ENCODE measurements around the gene MRPL19. TPM values are rescaled to one million over a fixed set of nuclear protein-coding genes. Genes with fewer than 3 reads are reported as not detected.

MRPL19 gene
- total and polyA plus RNA-seq, 2 donors (not counting 3 experiments of a cell fraction or from before 2014, with no cell fraction given), result 13.0 to 52.3 TPM

- dilution Hi-C loops (cut with MboI; ENCODE audit: extremely low pct_ligation_motif_present, low sequenced_read_pairs), result loop anchor here (25.0 kb wide), 1 partner anchor 148 kb away; no protein-coding TSS in a partner anchor
- no TSS peak for BruUV-seq (replicated peaks)
- intact Hi-C loops (cut with micrococcal nuclease), result loop anchor here (1.0 kb wide), 4 partner anchors 18 to 145 kb away; partner anchors contain the start of gene EVA1A
- peaks cover 7 to 14% of the 10 kb centered on the region in 2 experiments for H3K27me3 ChIP-seq (ENCODE audit: control insufficient read depth in 2 of 2, insufficient read depth in 2 of 2, low read length in 2 of 2)
- H3K4me2 ChIP-seq (ENCODE audit: insufficient read depth, low read length), result no peak overlapping the region
- H4K20me1 ChIP-seq (replicated peaks; ENCODE audit: control insufficient read depth, extremely low read depth, insufficient read depth, low read length), result no peaks in the 10 kb centered on the region
- no peak for FAIRE-seq
- CTCF ChIA-PET, result interaction anchor here (0.7 to 3.6 kb wide), 11 partner anchors 9 to 546 kb away, joined by 3 to 228 read pairs (median 5); partner anchors contain the start of gene EVA1A
- no peaks in the 10 kb centered on the region for H3K9me3 ChIP-seq (replicated peaks; ENCODE audit: control insufficient read depth, insufficient read depth, low read length)
- H3K9me1 ChIP-seq (replicated peaks; ENCODE audit: control insufficient read depth, extremely low read depth, insufficient read depth, low read length), result no peaks in the 10 kb centered on the region
- H3K4me3 ChIP-seq (replicated peaks in 1 of 3; ENCODE audit: insufficient read depth in 1 of 3, low read depth in 1 of 3, low read length in 3 of 3), result no peak overlapping the region
- no peaks in the 10 kb centered on the region for H3K79me2 ChIP-seq (ENCODE audit: control insufficient read depth, insufficient read depth, low read length)
- POLR2A ChIA-PET, result no interaction called here
- H3K4me1 ChIP-seq (ENCODE audit: control insufficient read depth, extremely low read depth, insufficient read depth, low read length), result peaks cover 6% of the 10 kb centered on the region
- TF ChIP-seq MYC (IDR thresholded peaks at IDR 0.05; ENCODE audit: low read depth, low read length) (no peak), JUN (IDR thresholded peaks at IDR 0.05; ENCODE audit: borderline replicate concordance, insufficient read depth, insufficient read length, low read depth) (no peak), GATA2 (IDR thresholded peaks at IDR 0.05; ENCODE audit: insufficient read depth, insufficient read length, low read depth, low read length) (no peak), MAX (IDR thresholded peaks at IDR 0.05; ENCODE audit: insufficient read depth, insufficient read length) (no peak), CTCF (IDR thresholded peaks at IDR 0.05; ENCODE audit: extremely low read depth in 1 of 2, insufficient read depth in 1 of 2, low read depth in 1 of 2, low read length in 2 of 2) (no peak), POLR2AphosphoS5 (IDR thresholded peaks at IDR 0.05; ENCODE audit: insufficient read depth, low read depth, low read length) (no peak), FOS (IDR thresholded peaks at IDR 0.05; ENCODE audit: borderline replicate concordance, insufficient read depth, low read length) (no peak), EZH2 (IDR thresholded peaks at IDR 0.05; ENCODE audit: borderline replicate concordance, low read depth, low read length, severe bottlenecking) (no peak), POLR2A (IDR thresholded peaks at IDR 0.05; ENCODE audit: low read depth, low read length) (no peak)
- no peak overlapping the region for H3K9ac ChIP-seq (replicated peaks; ENCODE audit: extremely low read depth, insufficient read depth, low read length)
- H3K27ac ChIP-seq (ENCODE audit: insufficient read depth, low read depth, low read length), result no peak overlapping the region
- no peak overlapping the region for H2AFZ ChIP-seq (ENCODE audit: low read depth, low read length)
- no peaks in the 10 kb centered on the region for H3K36me3 ChIP-seq (ENCODE audit: control insufficient read depth in 2 of 2, extremely low read depth in 1 of 2, insufficient read depth in 2 of 2, low read length in 2 of 2)
- no peak for DNase-seq (ENCODE audit: low read depth, low spot score)
Measured at GRCh38 chr2:75609937-75610508, 36.6 kb upstream of the MRPL19 start.

Measured in endothelial cell of umbilical vein (primary cell).